ENCODE results near the gene KRTAP10-1. TPM values are rescaled to one million over a fixed set of nuclear protein-coding genes. Genes with fewer than 3 reads are reported as not detected.
"Not testable (repeated sequence)": the region's sequence is repeated elsewhere in the genome, so short reads cannot be mapped to it uniquely, and the experiment has no call there.

Gene KRTAP10-1, protein sequence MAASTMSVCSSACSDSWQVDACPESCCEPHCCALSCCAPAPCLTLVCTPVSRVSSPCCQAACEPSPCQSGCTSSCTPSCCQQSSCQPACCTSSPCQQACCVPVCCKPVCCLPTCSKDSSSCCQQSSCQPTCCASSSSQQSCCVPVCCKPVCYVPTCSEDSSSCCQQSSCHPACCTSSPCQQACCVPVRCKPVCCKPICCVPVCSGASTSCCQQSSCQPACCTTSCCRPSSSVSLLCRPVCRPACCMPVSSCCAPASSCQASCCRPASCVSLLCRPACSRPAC
- not detected in 2 replicates for total RNA-seq (2014; rRNA removed; shearing (Covaris generic))

DNA sequence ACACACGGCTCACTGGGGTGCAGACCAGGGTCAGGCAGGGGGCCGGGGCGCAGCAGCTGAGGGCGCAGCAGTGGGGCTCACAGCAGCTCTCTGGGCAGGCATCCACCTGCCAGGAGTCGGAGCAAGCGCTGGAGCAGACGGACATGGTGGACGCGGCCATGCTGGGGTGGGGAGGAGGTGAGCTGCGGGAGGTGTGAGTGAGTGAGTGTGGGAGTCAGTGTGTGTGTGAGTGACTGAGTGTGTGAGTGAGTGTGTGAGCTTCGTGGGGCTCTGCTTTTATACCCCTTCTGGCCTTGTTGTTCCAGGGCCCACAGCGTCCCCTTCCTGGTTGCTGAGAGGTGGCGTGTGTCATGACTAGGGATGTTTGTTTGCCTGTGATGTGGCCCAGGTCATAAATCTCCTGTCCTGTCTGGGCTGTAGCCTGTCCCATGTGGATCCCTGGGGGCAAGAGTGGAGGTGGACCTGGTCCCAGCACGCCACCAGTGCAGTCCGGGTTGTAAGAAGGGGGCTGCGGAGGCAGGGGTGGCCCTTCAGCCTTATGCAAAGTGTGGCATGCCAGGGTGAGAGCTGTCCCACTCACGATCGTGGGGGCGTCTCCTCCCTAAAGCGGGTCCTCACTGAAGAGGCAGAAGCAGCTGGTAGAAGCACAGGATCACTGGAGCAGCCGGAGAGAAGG lies at the start of gene KRTAP10-1:
TSS of gene KRTAP10-1 (minus strand) at position 205 of the 676 bp plus-strand sequence. CDS start at position 160, 45 bp downstream.
- H3K36me3 ChIP-seq (replicated peaks; ENCODE audit: control insufficient read depth, insufficient read depth, low read length): no peaks in the 10 kb centered on the region
- no peak within 1 kb of the TSS for H3K4me3 ChIP-seq (ENCODE audit: insufficient read depth, low read depth, low read length)
- H3K27me3 ChIP-seq (ENCODE audit: control insufficient read depth, insufficient read depth, low read length): no peaks in the 10 kb centered on the region
- DNase-seq: peak; percentile 41

DNA sequence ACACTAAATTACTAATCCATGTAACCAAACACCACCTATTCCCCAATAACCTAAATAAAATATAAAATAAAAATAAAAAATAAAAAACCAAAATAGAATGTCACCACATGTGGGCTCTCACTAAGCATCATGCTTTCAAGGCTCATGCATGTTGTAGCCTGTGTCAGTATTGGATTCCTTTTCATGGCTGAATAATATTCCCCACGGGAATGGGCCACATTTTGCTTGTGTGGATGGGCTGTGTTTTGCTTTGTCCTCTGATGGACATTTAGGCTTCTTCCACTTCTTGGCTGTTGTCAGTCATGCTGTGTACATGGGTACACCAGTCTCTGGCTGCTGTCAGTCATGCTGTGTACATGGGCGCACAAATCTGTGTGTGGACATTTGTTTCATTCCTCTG lies 49.1 kb upstream of the KRTAP10-1 start:
- H3K36me3 ChIP-seq (replicated peaks; ENCODE audit: control insufficient read depth, insufficient read depth, low read length): no peaks in the 10 kb centered on the region
- no peak overlapping the region for H3K4me3 ChIP-seq (ENCODE audit: insufficient read depth, low read depth, low read length)
- no peak for DNase-seq
- no peaks in the 10 kb centered on the region for H3K27me3 ChIP-seq (ENCODE audit: control insufficient read depth, insufficient read depth, low read length)

DNA sequence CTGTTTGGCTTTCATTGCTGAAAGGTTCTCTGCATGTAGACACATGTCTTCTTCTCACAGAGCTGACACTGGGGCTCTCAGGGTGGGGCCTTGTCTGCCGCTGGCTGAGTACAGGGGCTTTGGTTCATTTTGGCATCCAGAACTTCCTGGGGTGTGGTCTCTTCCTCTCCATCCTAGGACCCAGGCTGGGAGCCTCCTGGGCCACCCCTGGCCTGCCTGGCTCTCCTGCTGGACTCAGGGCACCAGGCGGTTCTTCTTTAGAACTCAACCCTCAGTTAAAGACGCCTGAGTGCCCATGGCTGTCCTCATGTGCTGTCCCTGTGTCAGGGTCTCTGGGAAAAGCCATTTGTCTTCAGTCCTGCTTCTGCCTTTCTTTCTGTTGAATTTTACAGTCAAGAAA lies 45.9 kb upstream of the KRTAP10-1 start:
- Histone ChIP-seq H3K27me3 (ENCODE audit: control insufficient read depth, insufficient read depth, low read length) (no peaks in the 10 kb centered on the region), H3K36me3 (replicated peaks; ENCODE audit: control insufficient read depth, insufficient read depth, low read length) (no peaks in the 10 kb centered on the region), H3K4me3 (ENCODE audit: insufficient read depth, low read depth, low read length) (no peak overlapping the region)
- no peak for DNase-seq

DNA sequence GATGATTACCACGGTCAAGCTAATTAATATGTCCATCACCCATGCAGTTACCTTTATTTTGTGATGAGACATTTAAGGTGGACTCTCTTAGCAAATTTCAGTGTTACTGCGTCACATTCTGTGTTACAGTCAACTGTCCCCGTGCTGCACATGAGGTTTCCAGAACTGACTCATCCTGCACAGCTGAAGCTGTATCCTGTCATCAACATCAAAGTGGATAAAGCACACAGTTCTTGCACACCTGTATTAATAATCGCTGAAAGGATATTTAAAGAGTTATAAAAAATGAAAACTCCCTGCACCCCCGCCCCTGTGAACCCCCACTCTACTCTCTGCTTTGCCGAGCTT lies 43.8 kb upstream of the KRTAP10-1 start:
- Histone ChIP-seq H3K27me3 (ENCODE audit: control insufficient read depth, insufficient read depth, low read length) (no peaks in the 10 kb centered on the region), H3K4me3 (ENCODE audit: insufficient read depth, low read depth, low read length) (no peak overlapping the region), H3K36me3 (replicated peaks; ENCODE audit: control insufficient read depth, insufficient read depth, low read length) (no peaks in the 10 kb centered on the region)
- DNase-seq: no peak

DNA sequence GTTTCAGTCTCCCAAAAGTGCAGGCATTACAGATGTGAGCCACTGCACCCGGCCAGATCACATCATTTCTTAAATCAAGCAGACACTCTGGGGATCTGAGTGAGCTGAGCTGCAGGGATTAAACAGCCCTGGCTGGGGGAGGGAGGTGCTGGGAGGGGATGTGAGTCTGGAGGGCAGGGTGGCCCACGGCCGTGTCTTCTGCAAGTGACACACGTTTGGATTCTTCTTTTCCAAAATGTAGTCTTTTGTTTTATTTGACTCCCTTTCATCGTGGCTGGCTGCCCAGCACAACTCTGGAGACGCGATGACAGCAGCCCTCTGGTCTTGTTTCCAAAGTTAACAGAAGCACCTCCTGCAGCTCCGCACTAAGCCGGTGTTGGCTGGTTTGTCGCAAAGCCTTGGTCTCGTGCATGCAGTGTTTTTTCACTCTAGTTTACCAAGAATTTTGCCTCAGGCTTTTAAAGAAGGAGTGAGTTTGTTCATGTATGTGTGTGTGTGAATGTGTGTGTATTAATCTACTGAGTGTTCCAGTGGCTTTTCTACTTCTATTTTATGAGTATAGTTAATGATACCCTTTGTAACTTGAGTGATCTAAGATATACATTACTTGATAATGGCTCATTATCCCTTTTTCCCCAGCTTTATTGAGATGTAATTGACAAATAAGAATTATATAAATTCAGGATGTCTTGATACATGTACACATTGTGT lies 43.2 kb upstream of the KRTAP10-1 start:
- Histone ChIP-seq H3K36me3 (replicated peaks; ENCODE audit: control insufficient read depth, insufficient read depth, low read length) (no peaks in the 10 kb centered on the region), H3K4me3 (ENCODE audit: insufficient read depth, low read depth, low read length) (no peak overlapping the region), H3K27me3 (ENCODE audit: control insufficient read depth, insufficient read depth, low read length) (no peaks in the 10 kb centered on the region)
- no peak for DNase-seq

DNA sequence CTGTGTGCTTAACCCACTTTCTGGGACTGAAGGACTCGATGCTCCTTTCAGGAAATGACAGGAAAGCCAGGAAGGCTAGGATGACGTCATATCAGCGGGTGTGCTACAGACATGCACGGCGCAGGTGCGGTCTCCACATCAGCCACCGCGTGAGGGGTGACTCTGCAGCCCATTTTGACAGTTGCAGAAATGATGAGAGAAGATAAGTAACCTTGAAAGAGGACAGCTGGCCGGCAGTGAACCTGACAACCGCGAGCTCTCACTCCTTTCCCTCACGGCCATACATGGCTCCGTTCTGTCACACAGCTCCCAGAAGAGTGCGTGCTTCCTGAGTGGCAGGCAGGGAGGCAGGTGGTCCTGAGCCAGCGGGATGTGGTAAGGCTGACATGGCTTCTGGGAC lies 42.1 kb upstream of the KRTAP10-1 start:
- DNase-seq: no peak
- H3K27me3 ChIP-seq (ENCODE audit: control insufficient read depth, insufficient read depth, low read length): no peaks in the 10 kb centered on the region
- no peak overlapping the region for H3K4me3 ChIP-seq (ENCODE audit: insufficient read depth, low read depth, low read length)
- no peaks in the 10 kb centered on the region for H3K36me3 ChIP-seq (replicated peaks; ENCODE audit: control insufficient read depth, insufficient read depth, low read length)

DNA sequence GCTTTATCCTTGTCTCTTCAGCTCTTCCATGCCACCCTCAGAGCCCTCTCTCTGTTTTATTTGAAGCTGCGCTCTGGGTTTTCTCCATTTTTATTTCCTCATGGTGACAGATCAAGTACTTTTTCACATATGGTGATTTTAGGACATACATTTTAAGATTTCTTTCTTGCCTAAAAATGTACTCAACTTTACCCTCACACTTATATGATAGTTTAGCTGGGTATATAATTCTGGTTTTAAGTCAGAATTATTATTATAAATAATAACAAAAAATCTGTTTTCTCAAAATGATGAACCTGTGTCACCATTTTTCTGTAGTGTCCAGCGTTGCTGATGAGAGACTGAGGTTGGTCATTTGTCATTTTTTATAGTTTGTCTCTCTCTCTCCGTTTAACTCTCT lies 41.2 kb upstream of the KRTAP10-1 start:
- Histone ChIP-seq H3K4me3 (ENCODE audit: insufficient read depth, low read depth, low read length) (no peak overlapping the region), H3K36me3 (replicated peaks; ENCODE audit: control insufficient read depth, insufficient read depth, low read length) (no peaks in the 10 kb centered on the region), H3K27me3 (ENCODE audit: control insufficient read depth, insufficient read depth, low read length) (no peaks in the 10 kb centered on the region)
- no peak for DNase-seq

DNA sequence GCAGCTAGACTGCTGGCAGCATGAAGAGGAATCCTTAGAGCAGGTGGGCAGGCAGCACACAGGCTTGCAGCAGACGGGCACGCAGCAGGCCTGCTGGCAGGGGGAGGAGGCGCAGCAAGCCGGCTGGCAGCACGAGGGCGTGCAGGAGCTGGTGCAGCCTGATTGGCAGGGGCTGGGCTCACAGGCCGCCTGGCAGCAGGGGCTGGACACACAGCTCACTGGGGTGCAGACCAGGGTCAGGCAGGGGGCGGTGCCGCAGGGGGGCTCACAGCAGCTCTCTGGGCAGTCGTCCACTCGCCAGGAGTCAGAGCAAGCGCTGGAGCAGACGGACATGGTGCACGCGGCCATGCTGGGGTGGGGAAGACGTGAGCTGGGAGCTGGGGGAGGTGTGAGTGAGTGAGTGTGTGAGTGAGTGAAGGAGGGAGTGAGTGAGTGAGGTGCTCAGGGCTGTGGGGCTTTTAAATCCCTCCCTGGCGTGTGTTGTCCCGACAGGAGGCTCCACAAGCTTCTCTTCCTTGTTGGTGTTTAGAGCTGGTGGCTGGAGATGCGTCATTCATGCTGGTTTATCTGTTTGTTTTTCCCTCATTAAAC lies 40.3 kb upstream of the KRTAP10-1 start, which contains the start of gene KRTAP10-5:
TSS of gene KRTAP10-5 (minus strand) at position 374 of the 591 bp plus-strand sequence. CDS start at position 348, 26 bp downstream.
- DNase-seq; H3K36me3 ChIP-seq (replicated peaks; ENCODE audit: control insufficient read depth, insufficient read depth, low read length); H3K27me3 ChIP-seq (ENCODE audit: control insufficient read depth, insufficient read depth, low read length); H3K4me3 ChIP-seq (ENCODE audit: insufficient read depth, low read depth, low read length): not testable (repeated sequence)

DNA sequence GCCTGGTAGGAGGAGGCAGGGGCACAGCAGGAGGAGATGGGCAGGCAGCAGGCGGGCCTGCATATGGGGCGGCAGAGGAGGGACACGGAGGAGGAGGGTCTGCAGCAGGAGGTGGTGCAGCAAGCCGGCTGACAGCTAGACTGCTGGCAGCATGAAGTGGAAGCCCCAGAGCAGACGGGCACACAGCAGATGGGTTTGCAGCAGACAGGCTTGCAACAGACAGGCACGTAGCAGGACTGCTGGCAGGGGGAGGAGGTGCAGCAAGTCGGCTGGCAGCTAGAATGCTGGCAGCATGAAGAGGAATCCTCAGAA lies 39.8 kb upstream of the KRTAP10-1 start:
- Histone ChIP-seq H3K36me3 (replicated peaks; ENCODE audit: control insufficient read depth, insufficient read depth, low read length) (no peaks in the 10 kb centered on the region), H3K27me3 (ENCODE audit: control insufficient read depth, insufficient read depth, low read length) (no peaks in the 10 kb centered on the region), H3K4me3 (ENCODE audit: insufficient read depth, low read depth, low read length) (no peak overlapping the region)
- DNase-seq: no peak

DNA sequence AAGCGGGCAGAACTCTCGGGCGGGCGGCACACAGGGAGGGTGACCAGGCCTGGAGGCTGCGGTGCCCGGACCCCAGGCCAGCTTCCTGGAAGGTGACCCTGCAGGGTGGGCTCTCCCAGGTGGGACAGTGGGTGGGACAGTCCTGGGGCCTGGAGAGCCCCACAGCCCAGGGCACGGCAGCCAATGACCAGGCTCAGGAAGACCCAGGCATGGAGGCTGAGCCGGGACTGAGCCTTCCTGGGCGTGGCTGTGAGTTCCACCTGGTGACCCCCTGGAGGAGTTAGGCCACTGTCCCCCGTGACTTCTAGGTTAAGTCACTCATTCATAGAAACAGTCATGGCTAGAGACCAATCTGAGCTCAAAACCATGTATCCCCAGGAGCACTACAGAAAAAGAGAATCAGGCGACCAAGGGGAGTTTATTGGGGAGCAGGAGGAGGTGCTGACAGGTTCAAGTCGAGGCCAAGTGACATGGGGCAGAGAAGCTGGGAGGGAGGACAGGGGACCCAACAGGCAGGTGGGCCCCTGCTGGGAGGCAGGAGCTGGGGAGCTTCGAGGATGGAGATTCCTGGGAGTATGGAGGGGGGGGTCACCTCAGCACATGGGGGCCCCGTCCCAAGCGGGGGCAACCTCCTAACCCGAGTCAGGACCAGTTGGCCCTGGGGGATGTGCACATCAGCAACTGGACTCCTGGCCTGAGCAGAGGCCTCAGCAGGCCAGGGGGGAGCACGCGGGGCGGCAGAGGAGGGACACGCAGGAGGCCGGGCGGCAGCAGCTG lies 39.2 kb upstream of the KRTAP10-1 start:
- no peaks in the 10 kb centered on the region for H3K27me3 ChIP-seq (ENCODE audit: control insufficient read depth, insufficient read depth, low read length)
- peak; percentile 14 for DNase-seq
- no peak overlapping the region for H3K4me3 ChIP-seq (ENCODE audit: insufficient read depth, low read depth, low read length)
- no peaks in the 10 kb centered on the region for H3K36me3 ChIP-seq (replicated peaks; ENCODE audit: control insufficient read depth, insufficient read depth, low read length)

DNA sequence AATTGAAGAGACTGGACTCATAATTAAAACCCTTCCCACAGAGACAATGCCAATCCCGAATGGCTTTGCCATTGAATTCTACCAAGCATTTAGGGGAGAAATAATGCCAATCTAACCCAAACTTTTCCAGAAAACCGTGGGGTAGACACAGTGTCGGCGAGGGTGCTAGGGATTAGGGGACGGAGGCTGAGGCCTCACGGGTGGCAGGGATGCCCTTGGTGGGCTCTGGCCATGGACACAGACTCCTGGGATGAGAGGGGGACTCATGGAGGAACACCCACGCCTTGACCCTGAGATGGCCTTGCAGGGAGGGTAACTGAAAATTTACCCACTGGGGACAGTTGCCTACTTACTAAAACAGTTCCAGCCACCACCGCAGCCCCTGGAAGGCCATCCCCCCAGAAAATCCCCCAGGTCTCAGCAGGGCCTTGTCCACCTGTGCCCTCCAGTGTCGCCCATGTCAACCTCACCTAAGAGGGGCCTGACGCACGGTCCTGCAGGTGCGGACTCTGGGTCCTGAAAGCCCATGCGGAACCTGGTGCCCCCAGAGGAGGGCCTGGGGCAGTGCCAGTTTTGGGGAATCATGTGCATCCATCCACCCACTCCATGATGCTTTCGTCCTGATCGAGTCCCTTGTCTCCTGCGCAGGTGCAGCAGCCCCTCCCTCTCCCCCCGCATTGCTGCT lies 38.5 kb upstream of the KRTAP10-1 start:
- Histone ChIP-seq H3K4me3 (ENCODE audit: insufficient read depth, low read depth, low read length) (no peak overlapping the region), H3K27me3 (ENCODE audit: control insufficient read depth, insufficient read depth, low read length) (no peaks in the 10 kb centered on the region), H3K36me3 (replicated peaks; ENCODE audit: control insufficient read depth, insufficient read depth, low read length) (no peaks in the 10 kb centered on the region)
- DNase-seq: peak; percentile 23

DNA sequence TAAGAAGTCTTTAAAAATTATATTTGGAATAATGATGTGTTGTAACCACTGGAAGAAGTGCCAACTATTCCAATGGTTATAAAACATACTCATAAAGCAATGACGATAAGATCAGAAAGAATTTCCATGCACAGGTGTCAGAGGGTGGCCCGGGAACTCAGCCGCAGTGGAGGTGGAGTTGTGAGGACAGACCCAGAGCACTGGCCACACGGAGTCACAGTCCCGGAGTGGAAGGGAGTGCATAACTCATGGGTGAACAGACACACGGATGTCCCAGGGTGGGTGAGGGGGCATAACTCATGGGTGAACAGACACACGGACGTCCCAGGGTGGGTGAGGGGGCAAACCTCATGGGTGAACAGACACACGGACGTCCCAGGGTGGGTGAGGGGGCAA lies 36.0 kb upstream of the KRTAP10-1 start:
- Histone ChIP-seq H3K4me3 (ENCODE audit: insufficient read depth, low read depth, low read length) (no peak overlapping the region), H3K27me3 (ENCODE audit: control insufficient read depth, insufficient read depth, low read length) (no peaks in the 10 kb centered on the region), H3K36me3 (replicated peaks; ENCODE audit: control insufficient read depth, insufficient read depth, low read length) (no peaks in the 10 kb centered on the region)
- no peak for DNase-seq

DNA sequence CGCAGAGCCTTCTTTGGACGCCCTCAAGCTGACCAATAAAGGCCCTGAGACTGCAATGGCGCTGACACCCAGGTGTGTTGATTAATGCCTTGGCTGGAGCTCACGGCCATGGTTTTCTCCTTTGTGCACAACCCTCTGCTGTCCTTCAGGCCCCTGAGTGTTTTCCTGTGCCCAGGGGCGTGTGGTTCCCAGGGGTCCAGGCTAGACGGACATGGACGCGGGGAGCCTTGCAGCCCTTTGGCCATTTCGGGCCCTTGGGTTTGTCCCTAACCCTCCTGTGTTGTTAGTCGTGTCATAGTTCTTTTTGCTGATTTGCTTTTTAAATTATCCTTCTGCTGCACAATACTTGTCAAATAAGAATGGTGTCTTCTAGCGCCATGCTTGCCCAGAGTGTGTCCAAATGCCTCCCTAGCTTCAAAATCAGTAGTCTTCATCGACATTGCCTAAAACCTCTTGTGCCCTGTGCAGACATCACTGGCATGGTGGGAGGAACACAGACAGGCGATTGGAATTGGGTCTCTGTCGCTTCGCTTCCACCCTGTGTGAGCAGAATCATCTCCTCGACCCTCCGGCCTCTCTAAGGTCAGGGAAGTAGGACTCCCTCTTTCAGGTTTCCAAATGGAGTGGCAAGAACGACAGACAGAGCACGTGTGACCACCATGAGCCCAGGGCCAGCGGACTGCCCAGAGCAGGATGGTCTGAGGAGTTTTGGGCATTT lies 35.5 kb upstream of the KRTAP10-1 start:
- no peaks in the 10 kb centered on the region for H3K36me3 ChIP-seq (replicated peaks; ENCODE audit: control insufficient read depth, insufficient read depth, low read length)
- no peak for DNase-seq
- H3K27me3 ChIP-seq (ENCODE audit: control insufficient read depth, insufficient read depth, low read length): no peaks in the 10 kb centered on the region
- H3K4me3 ChIP-seq (ENCODE audit: insufficient read depth, low read depth, low read length): no peak overlapping the region

Data from H7 (cell line).